HFFc6 (cell line): ENCODE results near the gene ZNF792. TPM values are rescaled to one million over a fixed set of nuclear protein-coding genes. Genes with fewer than 3 reads are reported as not detected.

Source experiments
- DNase-seq: peaks from one replicate; pipeline ENCODE4 v3.0.0-alpha.2; 2018
- H3K27ac Mint-ChIP-seq: 2 replicates; pipeline ENCODE4 v1.8.0; 2020; ENCODE audit warnings: mild to moderate bottlenecking, mixed read lengths
- H3K27me3 Mint-ChIP-seq: 2 replicates; pipeline ENCODE4 v1.8.0; 2021; ENCODE audit warnings: mild to moderate bottlenecking, moderate library complexity, mixed read lengths; ENCODE audit not compliant: insufficient read depth
- H3K36me3 Mint-ChIP-seq: 2 replicates; pipeline ENCODE4 v1.8.0; 2021; ENCODE audit warnings: low read depth, mixed read lengths
- H3K4me1 Mint-ChIP-seq: 2 replicates; pipeline ENCODE4 v1.8.0; 2020; ENCODE audit warnings: low read depth, mixed read lengths
- H3K4me3 Mint-ChIP-seq: 2 replicates; pipeline ENCODE4 v1.8.0; 2020; ENCODE audit warnings: mild to moderate bottlenecking, moderate library complexity, mixed read lengths
- H3K9me3 Mint-ChIP-seq: 2 replicates; pipeline ENCODE4 v1.8.0; 2020; ENCODE audit warnings: mild to moderate bottlenecking, mixed read lengths
- CTCF ChIP-seq: fragments of 200-600 bp; sonication (generic); IDR thresholded peaks from 2 replicates; pipeline ENCODE4 v1.5.0; 2021; ENCODE audit warnings: antibody characterized with exemption, mild to moderate bottlenecking
- total RNA-seq, 6 experiments: library from RNA; stranded (reverse); fragmentation: NEBNext Ultra II Directional; extraction: Animal tissue kit (Norgen Biotek cat#: 25700); gene quantifications; 2 replicates in 1 of 6; 3 replicates in 5 of 6; pipeline ENCODE4 v1.2.3, GENCODE V29; 2021

The ZNF792 gene
- total RNA-seq, 6 experiments from 2014 or later = 2.7 to 3.2 (median 3.0) TPM

- no peak for TF ChIP-seq CTCF
- peaks cover 9% of the 10 kb centered on the region; the same call in 1 of the 2 replicates for H3K4me1 Mint-ChIP-seq
- no peak overlapping the region for H3K27ac Mint-ChIP-seq
- peaks cover 24% of the 10 kb centered on the region for H3K27me3 Mint-ChIP-seq
- no peak for DNase-seq
- H3K36me3 Mint-ChIP-seq = no peaks in the 10 kb centered on the region
- 0 out of 2 replicates have a peak, but pooled peaks cover 4% of the 10 kb centered on the region for H3K9me3 Mint-ChIP-seq
- H3K4me3 Mint-ChIP-seq = no peak overlapping the region
Measured at GRCh38 chr19:34989298-34989697, 25.3 kb upstream of the ZNF792 start.

- no peak overlapping the region for H3K4me3 Mint-ChIP-seq
- no peak for TF ChIP-seq CTCF
Measured at GRCh38 chr19:34988119-34988518, 24.1 kb upstream of the ZNF792 start.

GRCh38 chr19:34985249-34986022, 21.4 kb upstream of the ZNF792 start:
- H3K4me3 Mint-ChIP-seq = no peak overlapping the region
- H3K4me1 Mint-ChIP-seq = peaks cover 9% of the 10 kb centered on the region; the same call in 1 of the 2 replicates
- H3K27ac Mint-ChIP-seq = no peak overlapping the region
- H3K36me3 Mint-ChIP-seq = no peaks in the 10 kb centered on the region
- DNase-seq = no peak
- H3K9me3 Mint-ChIP-seq = 0 out of 2 replicates have a peak, but pooled peaks cover 4% of the 10 kb centered on the region
- peaks cover 16% of the 10 kb centered on the region for H3K27me3 Mint-ChIP-seq
- TF ChIP-seq CTCF = no peak

More at GRCh38 chr19:34988119-34988518, 24.1 kb upstream of the ZNF792 start:
- Mint-ChIP-seq H3K27me3 (peaks cover 21% of the 10 kb centered on the region), H3K27ac (no peak overlapping the region), H3K9me3 (0 out of 2 replicates have a peak, but pooled peaks cover 4% of the 10 kb centered on the region), H3K4me1 (peaks cover 9% of the 10 kb centered on the region; the same call in 1 of the 2 replicates), H3K36me3 (no peaks in the 10 kb centered on the region)
- DNase-seq = no peak

GRCh38 chr19:34984287-34984686, 20.3 kb upstream of the ZNF792 start:
- DNase-seq = no peak
- peaks cover 27% of the 10 kb centered on the region for H3K27me3 Mint-ChIP-seq
- no peak overlapping the region for H3K4me3 Mint-ChIP-seq
- TF ChIP-seq CTCF = no peak
- H3K27ac Mint-ChIP-seq = no peak overlapping the region
- H3K36me3 Mint-ChIP-seq = no peaks in the 10 kb centered on the region
- H3K4me1 Mint-ChIP-seq = peaks cover 9% of the 10 kb centered on the region; the same call in 1 of the 2 replicates
- 0 out of 2 replicates have a peak, but pooled peaks cover 4% of the 10 kb centered on the region for H3K9me3 Mint-ChIP-seq

DNA sequence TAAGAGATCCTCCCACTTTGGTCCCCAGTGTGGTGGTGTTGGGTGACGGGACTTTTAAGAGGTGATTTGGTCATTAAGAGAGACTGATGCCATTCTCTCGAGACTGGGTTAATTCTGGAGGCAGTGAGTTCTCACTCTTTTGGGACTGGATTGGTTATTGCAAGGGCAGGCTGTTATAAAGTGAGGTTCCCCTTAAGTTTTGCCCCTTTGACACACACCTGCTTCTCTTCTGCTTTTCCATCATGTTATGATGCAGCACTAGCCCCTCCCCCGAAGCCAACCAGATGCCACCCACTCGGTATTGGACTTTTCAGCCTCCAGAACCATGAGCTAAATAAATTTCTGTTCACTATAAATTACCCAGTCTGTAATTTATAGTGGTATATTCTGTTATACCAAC, 19.8 kb upstream of the ZNF792 start:
- no peak overlapping the region for H3K27ac Mint-ChIP-seq
- peaks cover 32% of the 10 kb centered on the region for H3K27me3 Mint-ChIP-seq
- H3K9me3 Mint-ChIP-seq = 0 out of 2 replicates have a peak, but pooled peaks cover 4% of the 10 kb centered on the region
- peaks cover 9% of the 10 kb centered on the region; the same call in 1 of the 2 replicates for H3K4me1 Mint-ChIP-seq
- H3K4me3 Mint-ChIP-seq = no peak overlapping the region
- no peaks in the 10 kb centered on the region for H3K36me3 Mint-ChIP-seq
- TF ChIP-seq CTCF = no peak
- DNase-seq = no peak
